ENCODE data around the gene ZNF124. TPM values are rescaled to one million over a fixed set of nuclear protein-coding genes. Genes with fewer than 3 reads are reported as not detected.

ZNF124 gene
- total RNA-seq, 3 donors from 2014 or later: 16.8 to 54.2 (median 46.5) TPM

DNA sequence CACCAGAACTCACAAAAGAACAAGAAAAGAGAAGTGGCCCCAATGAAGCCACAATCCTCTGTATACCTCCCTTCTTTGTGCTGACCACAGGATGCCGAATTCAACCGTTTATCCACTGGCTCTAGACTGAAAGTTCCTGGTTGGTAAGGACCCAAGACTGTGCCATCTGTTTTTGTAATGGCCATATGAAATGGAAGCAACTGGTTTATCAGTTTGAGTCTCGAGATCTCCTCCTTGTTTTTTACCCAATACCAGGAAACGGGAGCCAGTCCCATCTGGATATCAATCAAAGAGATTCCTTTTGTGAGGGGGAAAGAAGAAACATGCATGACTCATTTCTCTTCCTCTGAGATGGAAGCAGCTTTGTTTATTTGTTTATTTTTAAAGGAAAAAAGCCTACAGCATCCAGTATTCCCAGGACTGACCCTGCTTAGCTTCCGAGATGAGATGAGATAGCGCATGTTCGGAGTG is 32.4 kb upstream of the ZNF124 start:
- H3K36me3 ChIP-seq: peaks cover 7% of the 10 kb centered on the region
- no peaks in the 10 kb centered on the region for H3K27me3 ChIP-seq
- H3K4me1 ChIP-seq: peaks cover 0 to under 1% of the 10 kb centered on the region in 2 donors
- H3K27ac ChIP-seq: no peak overlapping the region
- no peaks in the 10 kb centered on the region for H3K9me3 ChIP-seq
- TF ChIP-seq, protein P1, sequence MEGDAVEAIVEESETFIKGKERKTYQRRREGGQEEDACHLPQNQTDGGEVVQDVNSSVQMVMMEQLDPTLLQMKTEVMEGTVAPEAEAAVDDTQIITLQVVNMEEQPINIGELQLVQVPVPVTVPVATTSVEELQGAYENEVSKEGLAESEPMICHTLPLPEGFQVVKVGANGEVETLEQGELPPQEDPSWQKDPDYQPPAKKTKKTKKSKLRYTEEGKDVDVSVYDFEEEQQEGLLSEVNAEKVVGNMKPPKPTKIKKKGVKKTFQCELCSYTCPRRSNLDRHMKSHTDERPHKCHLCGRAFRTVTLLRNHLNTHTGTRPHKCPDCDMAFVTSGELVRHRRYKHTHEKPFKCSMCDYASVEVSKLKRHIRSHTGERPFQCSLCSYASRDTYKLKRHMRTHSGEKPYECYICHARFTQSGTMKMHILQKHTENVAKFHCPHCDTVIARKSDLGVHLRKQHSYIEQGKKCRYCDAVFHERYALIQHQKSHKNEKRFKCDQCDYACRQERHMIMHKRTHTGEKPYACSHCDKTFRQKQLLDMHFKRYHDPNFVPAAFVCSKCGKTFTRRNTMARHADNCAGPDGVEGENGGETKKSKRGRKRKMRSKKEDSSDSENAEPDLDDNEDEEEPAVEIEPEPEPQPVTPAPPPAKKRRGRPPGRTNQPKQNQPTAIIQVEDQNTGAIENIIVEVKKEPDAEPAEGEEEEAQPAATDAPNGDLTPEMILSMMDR (IDR thresholded peaks at IDR 0.05): no peak
- TF ChIP-seq POLR2A (IDR thresholded peaks at IDR 0.05) (no peak), POLR2AphosphoS5 (IDR thresholded peaks at IDR 0.05) (no peak)
- intact Hi-C loops (cut with DNase I; ENCODE audit: low total_unique reads): no loop called here
- no peak overlapping the region for H3K4me3 ChIP-seq
- DNase-seq (ENCODE audit: low spot score in 2 of 2): no peak

DNA sequence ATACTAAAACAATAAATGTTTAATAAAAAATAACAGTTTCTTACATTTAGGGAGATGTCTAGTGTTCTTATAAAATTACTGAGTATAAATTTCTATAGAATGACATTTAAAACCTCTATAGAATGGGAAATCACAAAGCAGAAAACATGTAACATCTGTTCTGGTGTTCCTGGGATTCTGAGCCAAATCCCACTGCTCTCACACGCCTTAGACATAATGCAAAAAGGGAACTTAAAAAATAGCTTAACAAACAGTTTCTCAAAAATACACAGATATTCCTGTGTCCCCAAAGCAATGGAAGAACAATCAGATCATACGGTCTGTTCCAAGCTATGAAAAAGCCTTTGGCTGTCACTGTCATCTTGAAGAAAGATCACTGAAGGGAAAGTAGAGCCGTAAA is 27.0 kb upstream of the ZNF124 start:
- no peak for DNase-seq (ENCODE audit: low spot score in 2 of 2)
- TF ChIP-seq POLR2A (IDR thresholded peaks at IDR 0.05) (no peak), POLR2AphosphoS5 (IDR thresholded peaks at IDR 0.05) (no peak)
- TF ChIP-seq, protein P1 (IDR thresholded peaks at IDR 0.05): no peak
- Histone ChIP-seq H3K9me3 (peaks cover 6 to 9% of the 10 kb centered on the region in 2 donors), H3K27ac (no peak overlapping the region), H3K27me3 (no peaks in the 10 kb centered on the region), H3K4me3 (no peak overlapping the region), H3K4me1 (no peaks in the 10 kb centered on the region), H3K36me3 (peaks cover 15% of the 10 kb centered on the region)
- intact Hi-C loops (cut with DNase I; ENCODE audit: low total_unique reads): no loop called here

DNA sequence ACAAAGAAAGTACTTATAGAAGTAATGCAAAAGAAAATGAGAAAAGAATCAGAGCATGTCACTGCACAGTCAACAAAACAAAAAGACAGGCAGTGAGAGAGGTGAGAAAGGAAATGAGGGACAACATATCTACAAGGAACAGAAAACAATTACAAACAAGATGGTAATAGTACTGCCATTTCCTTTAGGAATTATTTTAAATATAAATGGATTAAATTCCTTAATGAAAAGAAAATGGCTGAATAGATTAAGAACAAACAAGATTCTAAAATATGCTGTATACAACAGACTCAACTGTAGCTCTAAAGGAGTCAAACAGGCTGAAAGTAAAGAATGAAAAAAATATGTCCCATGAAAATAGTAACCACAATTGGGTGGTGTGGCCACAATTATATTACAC is 22.1 kb upstream of the ZNF124 start:
- Histone ChIP-seq H3K4me1 (no peaks in the 10 kb centered on the region), H3K27me3 (no peaks in the 10 kb centered on the region), H3K9me3 (peaks cover 33 to 38% of the 10 kb centered on the region in 2 donors), H3K27ac (no peak overlapping the region), H3K4me3 (no peak overlapping the region), H3K36me3 (peaks cover 16% of the 10 kb centered on the region)
- DNase-seq (ENCODE audit: low spot score in 2 of 2): no peak
- intact Hi-C loops (cut with DNase I; ENCODE audit: low total_unique reads): no loop called here
- TF ChIP-seq POLR2AphosphoS5 (IDR thresholded peaks at IDR 0.05) (no peak), POLR2A (IDR thresholded peaks at IDR 0.05) (no peak)
- TF ChIP-seq, protein P1 (IDR thresholded peaks at IDR 0.05): no peak

DNA sequence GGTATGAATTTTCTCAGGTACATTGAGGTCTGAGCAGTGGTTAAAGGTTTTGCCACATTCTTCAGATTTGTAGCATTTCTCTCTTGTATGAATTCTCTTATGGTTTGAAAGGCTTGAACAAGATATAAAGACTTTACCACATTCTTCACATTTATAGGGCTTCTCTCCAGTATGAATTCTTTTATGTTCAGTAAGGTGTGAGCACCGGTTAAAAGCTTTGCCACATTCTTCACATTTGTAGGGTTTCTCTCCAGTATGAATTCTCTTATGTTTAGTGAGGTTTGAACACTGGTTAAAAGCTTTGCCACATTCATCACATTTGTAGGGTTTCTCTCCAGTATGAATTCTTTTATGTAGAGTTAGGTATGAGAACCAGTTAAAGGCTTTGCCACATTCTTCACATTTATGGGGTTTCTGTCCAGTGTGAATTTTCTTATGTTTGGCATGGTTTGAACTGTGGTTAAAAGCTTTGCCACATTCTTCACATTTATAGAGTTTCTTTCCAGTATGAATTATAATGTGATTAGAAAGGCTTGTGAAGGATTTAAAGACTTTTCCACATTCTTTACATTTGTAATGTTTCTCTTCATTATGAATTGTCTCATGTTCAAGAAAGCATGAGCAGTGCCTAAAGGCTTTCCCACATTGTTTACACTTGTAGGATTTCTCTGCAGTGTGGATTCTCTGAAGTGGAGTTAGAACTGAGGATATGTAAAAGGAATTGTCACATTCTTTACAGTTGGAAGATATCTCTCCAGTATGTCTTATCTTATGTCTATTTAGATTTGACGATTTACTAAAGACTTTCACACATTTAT is 18.4 kb upstream of the ZNF124 start:
- TF ChIP-seq, protein P1 (IDR thresholded peaks at IDR 0.05): no peak
- TF ChIP-seq POLR2AphosphoS5 (IDR thresholded peaks at IDR 0.05): no peak
- TF ChIP-seq POLR2A (IDR thresholded peaks at IDR 0.05): no peak
- DNase-seq (ENCODE audit: low spot score in 2 of 2): no peak
- Histone ChIP-seq H3K27ac (no peak overlapping the region), H3K27me3 (no peaks in the 10 kb centered on the region), H3K36me3 (peaks cover 11% of the 10 kb centered on the region), H3K4me1 (no peaks in the 10 kb centered on the region), H3K9me3 (peaks cover 48% of the 10 kb centered on the region in 2 donors), H3K4me3 (no peak overlapping the region)
- intact Hi-C loops (cut with DNase I; ENCODE audit: low total_unique reads): loop anchor here (10.0 kb wide), 1 partner anchor 915 kb away; no protein-coding TSS in a partner anchor

DNA sequence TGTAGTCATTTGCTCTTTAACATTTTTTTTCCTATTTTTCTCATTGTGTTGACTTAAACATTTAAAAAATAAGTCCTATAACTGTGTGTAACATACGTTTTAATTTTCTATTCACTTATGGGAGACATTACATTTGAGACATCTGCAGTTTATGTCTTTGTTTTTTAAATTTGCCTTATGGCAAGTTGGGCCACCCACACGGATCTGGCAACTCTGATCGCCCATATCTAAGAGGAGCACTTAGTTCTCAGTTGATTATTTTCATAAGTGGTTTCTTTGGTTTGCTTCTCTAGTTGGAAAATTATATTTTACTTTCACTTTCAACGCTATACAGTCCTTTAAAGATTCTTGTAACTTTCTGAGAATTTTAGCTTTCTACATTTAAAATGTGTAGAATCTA is 13.8 kb upstream of the ZNF124 start:
- intact Hi-C loops (cut with DNase I; ENCODE audit: low total_unique reads): loop anchor here (10.0 kb wide), 1 partner anchor 919 kb away; no protein-coding TSS in a partner anchor
- TF ChIP-seq POLR2A (IDR thresholded peaks at IDR 0.05): no peak
- TF ChIP-seq POLR2AphosphoS5 (IDR thresholded peaks at IDR 0.05): no peak
- TF ChIP-seq, protein P1 (IDR thresholded peaks at IDR 0.05): no peak
- H3K36me3 ChIP-seq: peaks cover 7% of the 10 kb centered on the region
- H3K4me3 ChIP-seq: no peak overlapping the region
- H3K27ac ChIP-seq: no peak overlapping the region
- H3K4me1 ChIP-seq: no peaks in the 10 kb centered on the region
- H3K27me3 ChIP-seq: no peaks in the 10 kb centered on the region
- no peak for DNase-seq (ENCODE audit: low spot score in 2 of 2)
- H3K9me3 ChIP-seq: peaks cover 34 to 37% of the 10 kb centered on the region in 2 donors
